ENCODE data around the gene FERMT1.

The FERMT1 gene

GRCh38 chr20:6104493-6105188 lies 18.2 kb downstream of the FERMT1 start:
- Histone ChIP-seq H3K4me3 (ENCODE audit: low read length, poor library complexity, severe bottlenecking) (no peak overlapping the region), H2AFZ (ENCODE audit: low read length) (peak overlapping the region; percentile 36; the same call in 1 of the 2 replicates), H3K9ac (ENCODE audit: low read depth, low read length, poor library complexity, severe bottlenecking) (no peak overlapping the region), H3K36me3 (ENCODE audit: insufficient read depth, low read length) (no peaks in the 10 kb centered on the region), H3K27me3 (ENCODE audit: insufficient read depth, low read length, poor library complexity, severe bottlenecking) (no peaks in the 10 kb centered on the region), H3K4me2 (ENCODE audit: low read depth, low read length, poor library complexity, severe bottlenecking) (no peak overlapping the region), H3F3A (ENCODE audit: low read depth) (no peaks in the 10 kb centered on the region), H3K4me1 (ENCODE audit: insufficient read depth, low read length, poor library complexity, severe bottlenecking) (no peaks in the 10 kb centered on the region), H3K9me3 (ENCODE audit: insufficient read depth, low read depth, low read length) (no peaks in the 10 kb centered on the region), H4K20me1 (ENCODE audit: insufficient read depth, low read length, poor library complexity, severe bottlenecking) (no peaks in the 10 kb centered on the region), H3K79me2 (ENCODE audit: insufficient read depth, low read length) (no peaks in the 10 kb centered on the region), H3K9me2 (replicated peaks; ENCODE audit: low read depth, low read length) (no peaks in the 10 kb centered on the region)
- TF ChIP-seq CTCF (conservative IDR thresholded peaks at IDR 0.05; ENCODE audit: low read length), result no peak
- TF ChIP-seq EZH2phosphoT487 (IDR thresholded peaks at IDR 0.05; ENCODE audit: borderline replicate concordance), result no peak

GRCh38 chr20:6103301-6103700 lies 19.5 kb downstream of the FERMT1 start:
- Histone ChIP-seq H3K4me1 (ENCODE audit: insufficient read depth, low read length, poor library complexity, severe bottlenecking) (no peaks in the 10 kb centered on the region), H3K9me3 (ENCODE audit: insufficient read depth, low read depth, low read length) (no peaks in the 10 kb centered on the region), H3K4me3 (ENCODE audit: low read length, poor library complexity, severe bottlenecking) (no peak overlapping the region), H3K27me3 (ENCODE audit: insufficient read depth, low read length, poor library complexity, severe bottlenecking) (no peaks in the 10 kb centered on the region), H3F3A (ENCODE audit: low read depth) (no peaks in the 10 kb centered on the region), H4K20me1 (ENCODE audit: insufficient read depth, low read length, poor library complexity, severe bottlenecking) (no peaks in the 10 kb centered on the region), H3K4me2 (ENCODE audit: low read depth, low read length, poor library complexity, severe bottlenecking) (no peak overlapping the region), H2AFZ (ENCODE audit: low read length) (no peak overlapping the region), H3K79me2 (ENCODE audit: insufficient read depth, low read length) (no peaks in the 10 kb centered on the region), H3K36me3 (ENCODE audit: insufficient read depth, low read length) (no peaks in the 10 kb centered on the region), H3K9ac (ENCODE audit: low read depth, low read length, poor library complexity, severe bottlenecking) (no peak overlapping the region), H3K9me2 (replicated peaks; ENCODE audit: low read depth, low read length) (no peaks in the 10 kb centered on the region)
- no peak for TF ChIP-seq CTCF (conservative IDR thresholded peaks at IDR 0.05; ENCODE audit: low read length)
- TF ChIP-seq EZH2phosphoT487 (IDR thresholded peaks at IDR 0.05; ENCODE audit: borderline replicate concordance), result no peak

- H3K9me3 ChIP-seq (ENCODE audit: insufficient read depth, low read depth, low read length), result no peaks in the 10 kb centered on the region
- H3K9ac ChIP-seq (ENCODE audit: low read depth, low read length, poor library complexity, severe bottlenecking), result no peak overlapping the region
- no peaks in the 10 kb centered on the region for H3K36me3 ChIP-seq (ENCODE audit: insufficient read depth, low read length)
- H3K9me2 ChIP-seq (replicated peaks; ENCODE audit: low read depth, low read length), result no peaks in the 10 kb centered on the region
- no peak overlapping the region for H3K4me3 ChIP-seq (ENCODE audit: low read length, poor library complexity, severe bottlenecking)
- H3F3A ChIP-seq (ENCODE audit: low read depth), result no peaks in the 10 kb centered on the region
- no peaks in the 10 kb centered on the region for H3K27me3 ChIP-seq (ENCODE audit: insufficient read depth, low read length, poor library complexity, severe bottlenecking)
- H4K20me1 ChIP-seq (ENCODE audit: insufficient read depth, low read length, poor library complexity, severe bottlenecking), result no peaks in the 10 kb centered on the region
- H3K4me2 ChIP-seq (ENCODE audit: low read depth, low read length, poor library complexity, severe bottlenecking), result no peak overlapping the region
- H2AFZ ChIP-seq (ENCODE audit: low read length), result no peak overlapping the region
- TF ChIP-seq EZH2phosphoT487 (IDR thresholded peaks at IDR 0.05; ENCODE audit: borderline replicate concordance) (no peak), CTCF (conservative IDR thresholded peaks at IDR 0.05; ENCODE audit: low read length) (no peak)
- no peaks in the 10 kb centered on the region for H3K79me2 ChIP-seq (ENCODE audit: insufficient read depth, low read length)
- no peaks in the 10 kb centered on the region for H3K4me1 ChIP-seq (ENCODE audit: insufficient read depth, low read length, poor library complexity, severe bottlenecking)
Measured at GRCh38 chr20:6101346-6101745, 21.5 kb downstream of the FERMT1 start.

Data from Loucy (cell line).